ENCODE measurements around the gene WSCD1.

The WSCD1 gene

GRCh38 chr17:6172642-6173330, 102.6 kb downstream of the WSCD1 start:
- TF ChIP-seq Cebpa-rat (IDR thresholded peaks at IDR 0.05), result no peak
- no peak overlapping the region for H3K9ac ChIP-seq
- H3K9me3 ChIP-seq (replicated peaks in 1 of 11), result peaks cover 0 to 11% (median 0%) of the 10 kb centered on the region in 11 experiments; a peak in 5 of 22 replicates
- H3K4me2 ChIP-seq, result no peak overlapping the region
- no peaks in the 10 kb centered on the region for H3K36me3 ChIP-seq
- no peaks in the 10 kb centered on the region for H4K20me1 ChIP-seq
- H3K4me1 ChIP-seq, result peaks cover 0 to 5% (median under 1%) of the 10 kb centered on the region in 10 experiments; a peak in 9 of 20 replicates
- H3K27ac ChIP-seq, result no peak overlapping the region
- H3K4me3 ChIP-seq, result no peak overlapping the region
- no peaks in the 10 kb centered on the region; a peak in 1 of 22 replicates for H3K27me3 ChIP-seq

GRCh38 chr17:6173653-6174052, 103.5 kb downstream of the WSCD1 start:
- H3K27ac ChIP-seq, result no peak overlapping the region
- H3K9ac ChIP-seq, result no peak overlapping the region
- peaks cover 0 to 11% (median 0%) of the 10 kb centered on the region in 11 experiments; a peak in 5 of 22 replicates for H3K9me3 ChIP-seq (replicated peaks in 1 of 11)
- no peak for TF ChIP-seq Cebpa-rat (IDR thresholded peaks at IDR 0.05)
- no peaks in the 10 kb centered on the region for H3K36me3 ChIP-seq
- no peaks in the 10 kb centered on the region; a peak in 1 of 22 replicates for H3K27me3 ChIP-seq
- H3K4me3 ChIP-seq, result no peak overlapping the region
- no peak overlapping the region for H3K4me2 ChIP-seq
- peaks cover 0 to 14% (median 0%) of the 10 kb centered on the region in 10 experiments; a peak in 6 of 20 replicates for H3K4me1 ChIP-seq
- no peaks in the 10 kb centered on the region for H4K20me1 ChIP-seq
